Keratinocyte (primary cell): ENCODE data around the gene SLC9A2.

ENCODE experiments used
- EZH2 ChIP-seq: IDR thresholded peaks from one replicate; pipeline ENCODE4 v1.6.1; 2012; ENCODE audit warnings: inconsistent platforms, mild to moderate bottlenecking, low read length, moderate library complexity
- TF ChIP-seq, protein P1 (sequence below), 3 experiments: IDR thresholded peaks in 1 of 3; conservative IDR thresholded peaks in 1 of 3; optimal IDR thresholded peaks in 1 of 3; 2 replicates in 2 of 3; 3 replicates in 1 of 3; pipeline versions ENCODE3 to v1.5.1; 2011; ENCODE audit warnings: low read length in 3 of 3, mild to moderate bottlenecking in 3 of 3, moderate library complexity in 2 of 3, control low read depth in 1 of 3, inconsistent platforms in 1 of 3; ENCODE audit not compliant: insufficient read depth in 2 of 3; ENCODE audit errors: extremely low read depth in 1 of 3

GRCh38 chr2:102594445-102595016 lies 24.8 kb upstream of the SLC9A2 start:
- TF ChIP-seq, protein P1, sequence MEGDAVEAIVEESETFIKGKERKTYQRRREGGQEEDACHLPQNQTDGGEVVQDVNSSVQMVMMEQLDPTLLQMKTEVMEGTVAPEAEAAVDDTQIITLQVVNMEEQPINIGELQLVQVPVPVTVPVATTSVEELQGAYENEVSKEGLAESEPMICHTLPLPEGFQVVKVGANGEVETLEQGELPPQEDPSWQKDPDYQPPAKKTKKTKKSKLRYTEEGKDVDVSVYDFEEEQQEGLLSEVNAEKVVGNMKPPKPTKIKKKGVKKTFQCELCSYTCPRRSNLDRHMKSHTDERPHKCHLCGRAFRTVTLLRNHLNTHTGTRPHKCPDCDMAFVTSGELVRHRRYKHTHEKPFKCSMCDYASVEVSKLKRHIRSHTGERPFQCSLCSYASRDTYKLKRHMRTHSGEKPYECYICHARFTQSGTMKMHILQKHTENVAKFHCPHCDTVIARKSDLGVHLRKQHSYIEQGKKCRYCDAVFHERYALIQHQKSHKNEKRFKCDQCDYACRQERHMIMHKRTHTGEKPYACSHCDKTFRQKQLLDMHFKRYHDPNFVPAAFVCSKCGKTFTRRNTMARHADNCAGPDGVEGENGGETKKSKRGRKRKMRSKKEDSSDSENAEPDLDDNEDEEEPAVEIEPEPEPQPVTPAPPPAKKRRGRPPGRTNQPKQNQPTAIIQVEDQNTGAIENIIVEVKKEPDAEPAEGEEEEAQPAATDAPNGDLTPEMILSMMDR (optimal IDR thresholded peaks at IDR 0.05 in 1 of 3, IDR thresholded peaks at IDR 0.05 in 1 of 3, conservative IDR thresholded peaks at IDR 0.05 in 1 of 3; ENCODE audit: extremely low read depth in 1 of 3, insufficient read depth in 2 of 3, low read length in 3 of 3) = no peak
- TF ChIP-seq EZH2 = no peak
